HFF-Myc (cell line): Measurements from ENCODE around the gene NES.
A peak's percentile ranks its signal among the peaks of the same experiment; 100 is the strongest.

Experiments
- DNase-seq: peaks from one replicate; pipeline ENCODE4 v3.0.0-alpha.2; 2011; ENCODE audit warnings: low read depth; ENCODE audit errors: extremely low read depth
- H3K4me3 ChIP-seq: replicated peaks from 2 replicates; pipeline ENCODE4 v1.5.1; 2011; ENCODE audit warnings: low read depth, mild to moderate bottlenecking, control low read depth, low read length
- TF ChIP-seq, protein P1 (sequence below): IDR thresholded peaks from 2 replicates; pipeline ENCODE4 v1.5.1; 2012; ENCODE audit warnings: mild to moderate bottlenecking, low read depth, low read length, control low read depth; ENCODE audit errors: missing control alignments

NES gene

GRCh38 chr1:156689953-156690674, 12.9 kb upstream of the NES start:
- H3K4me3 ChIP-seq: no peak overlapping the region
- DNase-seq: no peak
- TF ChIP-seq, protein P1, sequence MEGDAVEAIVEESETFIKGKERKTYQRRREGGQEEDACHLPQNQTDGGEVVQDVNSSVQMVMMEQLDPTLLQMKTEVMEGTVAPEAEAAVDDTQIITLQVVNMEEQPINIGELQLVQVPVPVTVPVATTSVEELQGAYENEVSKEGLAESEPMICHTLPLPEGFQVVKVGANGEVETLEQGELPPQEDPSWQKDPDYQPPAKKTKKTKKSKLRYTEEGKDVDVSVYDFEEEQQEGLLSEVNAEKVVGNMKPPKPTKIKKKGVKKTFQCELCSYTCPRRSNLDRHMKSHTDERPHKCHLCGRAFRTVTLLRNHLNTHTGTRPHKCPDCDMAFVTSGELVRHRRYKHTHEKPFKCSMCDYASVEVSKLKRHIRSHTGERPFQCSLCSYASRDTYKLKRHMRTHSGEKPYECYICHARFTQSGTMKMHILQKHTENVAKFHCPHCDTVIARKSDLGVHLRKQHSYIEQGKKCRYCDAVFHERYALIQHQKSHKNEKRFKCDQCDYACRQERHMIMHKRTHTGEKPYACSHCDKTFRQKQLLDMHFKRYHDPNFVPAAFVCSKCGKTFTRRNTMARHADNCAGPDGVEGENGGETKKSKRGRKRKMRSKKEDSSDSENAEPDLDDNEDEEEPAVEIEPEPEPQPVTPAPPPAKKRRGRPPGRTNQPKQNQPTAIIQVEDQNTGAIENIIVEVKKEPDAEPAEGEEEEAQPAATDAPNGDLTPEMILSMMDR: no peak

DNA sequence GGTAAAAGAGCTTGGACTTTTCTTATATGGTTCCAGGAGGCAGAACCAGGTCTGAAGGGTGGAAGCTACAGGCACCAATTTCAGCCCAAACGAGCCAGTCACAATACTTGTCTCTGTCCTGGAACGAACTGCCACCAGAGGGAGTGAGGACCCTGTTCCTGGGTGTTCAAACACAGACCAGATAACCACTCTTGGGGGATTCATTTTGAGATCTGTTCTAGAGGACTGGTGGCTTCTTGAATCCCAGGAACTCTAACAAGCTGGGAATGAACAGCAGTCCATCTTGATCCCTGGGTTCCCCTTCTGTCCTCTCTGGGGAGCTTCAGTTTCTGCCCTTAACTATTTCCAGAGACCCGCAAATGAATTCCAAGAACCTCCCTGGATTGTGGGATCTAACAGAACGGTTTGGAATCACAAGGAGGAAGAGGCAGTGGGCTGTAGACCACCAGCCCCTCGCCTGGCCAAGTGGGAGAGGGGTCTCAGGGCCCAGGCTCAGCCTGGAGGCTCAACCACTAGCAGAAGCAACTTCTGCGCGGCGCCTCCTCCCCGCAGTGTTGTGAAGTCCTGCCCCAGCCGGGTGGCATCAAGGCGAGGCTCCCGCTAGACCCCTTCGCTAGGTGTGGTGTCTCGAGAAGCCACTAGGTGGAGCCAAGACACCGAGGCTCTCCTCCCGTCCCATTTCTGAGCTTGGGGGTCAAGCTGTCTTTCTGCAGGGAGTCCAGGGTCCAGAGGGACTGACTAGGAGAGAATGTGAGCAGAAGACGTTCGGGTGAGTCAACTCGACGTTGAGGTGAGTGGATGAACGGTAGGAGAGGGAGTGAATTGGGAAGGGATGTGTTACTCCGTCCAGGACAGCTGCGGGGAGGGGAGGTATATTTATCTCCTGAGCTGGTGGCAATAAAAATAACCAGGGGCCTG, 12.1 kb upstream of the NES start:
- peak overlapping the region; percentile 38 for H3K4me3 ChIP-seq
- DNase-seq: no peak
- TF ChIP-seq, protein P1: peak; percentile 84

DNA sequence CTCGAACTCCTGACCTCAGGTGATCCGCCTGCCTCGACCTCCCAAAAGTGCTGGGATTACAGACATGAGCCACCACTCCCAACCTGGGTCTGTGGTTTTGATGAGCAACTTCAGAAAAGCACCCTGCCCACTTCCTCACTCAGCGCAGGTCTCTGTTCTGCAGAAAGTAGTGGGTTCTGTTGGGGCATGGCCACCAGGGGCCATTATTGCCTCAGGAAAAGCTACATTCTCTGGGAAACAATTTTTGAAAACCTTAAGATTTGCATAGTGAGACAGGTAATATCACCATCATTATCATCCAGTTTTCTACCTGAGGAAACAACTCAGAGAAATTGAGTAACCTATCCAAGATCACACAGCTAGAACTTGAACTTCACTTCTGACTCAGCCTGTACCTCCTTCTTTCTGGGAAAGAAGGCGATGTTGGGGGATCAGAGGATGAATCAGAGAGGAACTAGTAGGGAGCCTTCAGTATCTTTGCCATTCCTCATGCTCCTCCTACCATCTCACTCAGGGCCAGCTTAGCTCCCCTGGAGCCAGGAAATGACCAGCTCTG, 7.1 kb upstream of the NES start:
- DNase-seq: no peak
- H3K4me3 ChIP-seq: no peak overlapping the region
- TF ChIP-seq, protein P1: no peak

DNA sequence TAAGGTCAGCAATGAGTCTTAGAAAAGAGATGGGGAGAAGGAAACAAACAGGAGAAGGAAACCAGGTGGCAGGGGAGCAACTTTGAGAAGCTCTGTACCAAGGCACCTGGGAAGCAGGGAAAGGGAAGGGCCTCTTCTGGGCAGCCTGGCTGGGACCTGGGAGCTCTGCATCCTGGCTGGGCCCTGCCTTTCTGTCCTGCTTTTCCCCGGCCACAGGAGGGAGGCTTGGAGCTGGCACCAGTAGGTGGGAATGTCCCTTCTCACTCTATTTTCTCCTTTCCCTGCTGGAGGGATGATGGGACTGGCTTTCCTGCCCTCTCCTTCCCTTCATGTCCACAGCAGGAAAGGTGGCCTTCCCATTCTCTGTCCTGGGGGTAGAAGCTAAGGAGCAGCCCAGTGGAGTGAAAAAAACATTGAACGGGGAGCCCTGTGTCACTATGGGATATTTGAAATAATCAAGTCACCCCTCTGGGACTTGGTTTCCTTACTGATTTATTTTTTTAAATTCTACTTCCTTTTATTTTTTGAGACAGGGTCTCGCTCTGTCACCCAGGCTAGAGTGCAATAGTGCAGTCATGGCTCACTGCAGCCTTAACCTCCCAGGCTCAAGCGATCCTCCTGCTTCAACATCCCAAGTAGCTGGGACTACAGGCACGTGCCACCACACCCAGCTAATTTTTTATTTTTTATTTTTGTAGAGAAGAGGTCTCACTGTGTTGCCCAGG, 5.1 kb upstream of the NES start:
- TF ChIP-seq, protein P1: peak; percentile 19
- H3K4me3 ChIP-seq: no peak overlapping the region
- DNase-seq: no peak

GRCh38 chr1:156681196-156681960, 4.2 kb upstream of the NES start:
- DNase-seq: no peak
- TF ChIP-seq, protein P1: no peak
- H3K4me3 ChIP-seq: no peak overlapping the region

DNA sequence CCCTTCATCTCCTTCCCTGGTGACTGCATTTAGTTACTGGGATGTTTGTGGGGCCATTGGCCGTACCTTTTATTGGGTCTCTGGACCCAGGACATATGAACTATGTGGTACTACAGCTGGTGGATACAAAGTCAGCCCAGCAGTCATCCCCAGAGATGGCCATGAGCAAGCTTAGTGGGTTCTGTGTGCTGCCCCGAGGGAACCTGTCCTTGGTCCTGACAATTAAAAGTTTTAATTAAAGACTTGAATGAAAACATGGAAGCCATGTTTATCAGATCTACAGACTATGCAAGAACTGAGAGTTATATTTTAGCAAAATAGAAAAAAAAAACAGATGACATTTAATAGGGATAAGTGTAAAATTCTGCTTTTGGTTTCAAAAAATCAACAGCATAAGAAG, 2.8 kb upstream of the NES start:
- no peak for DNase-seq
- H3K4me3 ChIP-seq: no peak overlapping the region
- TF ChIP-seq, protein P1: no peak
